Activated naive CD8-positive, alpha-beta T cell (primary cell): Measurements from ENCODE around the gene SCAPER.
"Not testable (repeated sequence)": the region's sequence is repeated elsewhere in the genome, so short reads cannot be mapped to it uniquely, and the experiment has no call there.

ENCODE experiments used
- H3K27ac Mint-ChIP-seq: one replicate; pipeline ENCODE4 v1.8.0; 2021; ENCODE audit warnings: mixed read lengths
- H3K27me3 Mint-ChIP-seq: one replicate; pipeline ENCODE4 v1.8.0; 2021; ENCODE audit warnings: mixed read lengths
- H3K36me3 Mint-ChIP-seq: one replicate; pipeline ENCODE4 v1.8.0; 2021; ENCODE audit warnings: mixed read lengths
- H3K4me1 Mint-ChIP-seq: one replicate; pipeline ENCODE4 v1.8.0; 2021; ENCODE audit warnings: low read depth, mixed read lengths
- H3K4me3 Mint-ChIP-seq: one replicate; pipeline ENCODE4 v1.8.0; 2021; ENCODE audit warnings: mild to moderate bottlenecking, mixed read lengths
- H3K9me3 Mint-ChIP-seq: one replicate; pipeline ENCODE4 v1.8.0; 2021; ENCODE audit warnings: low read depth, mixed read lengths

The SCAPER gene

DNA sequence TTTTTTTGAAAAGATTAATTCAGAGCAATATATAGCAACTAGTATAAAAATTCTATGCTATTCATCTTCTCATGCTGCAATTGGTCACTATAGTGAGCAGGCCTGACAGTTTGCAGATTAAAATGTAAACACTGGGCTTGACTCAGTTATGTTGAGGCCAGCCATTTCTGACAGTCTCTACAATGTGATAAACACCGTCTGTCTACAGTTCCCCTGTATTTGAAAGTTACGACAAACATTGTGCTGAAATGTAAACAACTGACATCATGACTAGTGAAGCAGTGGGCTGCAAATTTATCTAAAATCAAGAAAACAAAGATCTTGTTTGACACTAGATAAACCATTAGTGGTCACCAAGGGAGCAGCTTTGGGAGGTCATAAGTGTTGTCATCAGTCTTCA lies 371.1 kb downstream of the SCAPER start:
- H3K36me3 Mint-ChIP-seq = peaks cover 7% of the 10 kb centered on the region
- H3K4me1 Mint-ChIP-seq = no peaks in the 10 kb centered on the region
- no peaks in the 10 kb centered on the region for H3K9me3 Mint-ChIP-seq
- H3K4me3 Mint-ChIP-seq = no peak overlapping the region
- no peaks in the 10 kb centered on the region for H3K27me3 Mint-ChIP-seq
- no peak overlapping the region for H3K27ac Mint-ChIP-seq

DNA sequence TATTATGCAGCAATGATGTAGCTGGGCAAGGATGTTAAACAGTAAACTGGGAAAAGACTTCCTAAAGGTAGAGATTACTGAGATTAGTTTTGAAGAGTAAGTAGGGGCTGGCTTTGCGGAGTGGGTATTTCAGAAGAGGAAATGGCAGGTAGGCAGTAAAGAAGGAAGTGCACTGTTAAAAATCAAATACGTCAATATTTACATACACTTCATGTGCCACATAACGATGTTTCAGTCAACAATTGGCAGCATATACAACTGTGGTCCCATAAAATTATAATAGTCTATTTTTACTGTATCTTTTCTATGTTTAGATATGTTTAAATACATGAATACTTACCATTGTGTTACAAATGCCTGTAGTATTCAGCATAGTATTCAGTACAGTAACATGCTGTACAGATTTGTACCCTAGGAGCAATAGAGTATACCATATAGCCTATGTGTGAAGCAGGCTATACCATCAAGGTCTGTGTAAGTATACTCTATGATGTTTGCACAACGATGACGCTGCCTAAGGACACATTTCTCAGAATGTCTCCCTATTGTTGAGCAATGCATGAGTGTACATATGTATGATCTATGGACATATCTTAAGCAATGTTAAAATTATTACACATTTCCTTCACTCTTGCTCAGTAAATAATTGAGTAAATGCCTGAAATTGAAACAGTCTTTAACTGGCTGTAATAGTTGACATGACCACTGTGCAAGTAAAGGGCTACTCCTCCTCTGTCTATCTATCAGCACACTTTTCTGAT lies 371.9 kb downstream of the SCAPER start:
- Mint-ChIP-seq H3K4me3 (no peak overlapping the region), H3K36me3 (peaks cover 3% of the 10 kb centered on the region), H3K4me1 (no peaks in the 10 kb centered on the region), H3K27ac (no peak overlapping the region), H3K27me3 (no peaks in the 10 kb centered on the region), H3K9me3 (no peaks in the 10 kb centered on the region)

DNA sequence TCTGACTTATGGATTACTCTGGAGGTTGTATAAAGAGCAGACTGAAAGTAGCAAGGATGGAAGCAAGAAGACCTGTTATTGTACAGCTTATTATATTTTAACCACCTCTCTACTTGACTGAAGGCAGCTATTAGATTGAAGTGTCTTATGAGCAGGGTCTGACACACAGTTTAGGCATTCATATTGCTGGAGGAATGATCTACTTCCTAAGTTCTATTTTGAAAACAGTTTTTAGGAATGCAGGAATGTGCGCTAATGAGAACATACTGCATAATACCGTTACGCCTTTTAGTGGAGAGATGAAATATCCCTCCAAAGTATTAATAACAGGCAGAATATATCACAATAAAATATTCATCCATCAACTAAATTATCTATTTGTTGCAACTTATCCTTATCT lies 375.2 kb downstream of the SCAPER start:
- Mint-ChIP-seq H3K27me3 (no peaks in the 10 kb centered on the region), H3K4me1 (no peaks in the 10 kb centered on the region), H3K9me3 (no peaks in the 10 kb centered on the region), H3K27ac (no peak overlapping the region), H3K4me3 (no peak overlapping the region), H3K36me3 (peaks cover 10% of the 10 kb centered on the region)

DNA sequence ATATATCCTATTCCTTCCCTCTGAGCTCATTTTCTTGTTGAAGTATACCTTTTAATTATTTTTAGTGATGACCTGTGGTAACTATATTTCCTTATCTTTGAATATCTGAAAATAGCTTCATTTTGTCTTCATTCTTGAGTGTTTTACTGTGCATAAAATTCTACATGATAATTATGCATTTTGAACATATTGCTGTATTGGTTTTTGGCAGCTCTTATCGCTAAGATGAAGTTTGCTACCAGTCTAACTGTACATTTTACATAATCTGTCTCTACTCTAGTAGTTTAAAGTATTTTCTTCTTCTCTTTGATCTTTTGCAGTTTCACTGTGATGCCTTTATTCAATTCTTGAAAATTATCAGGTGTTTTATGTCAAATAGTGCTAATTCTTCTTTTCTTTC lies 379.0 kb downstream of the SCAPER start:
- H3K4me1 Mint-ChIP-seq = no peaks in the 10 kb centered on the region
- H3K27ac Mint-ChIP-seq = no peak overlapping the region
- H3K9me3 Mint-ChIP-seq = no peaks in the 10 kb centered on the region
- H3K27me3 Mint-ChIP-seq = no peaks in the 10 kb centered on the region
- H3K36me3 Mint-ChIP-seq = peaks cover 7% of the 10 kb centered on the region
- H3K4me3 Mint-ChIP-seq = no peak overlapping the region

DNA sequence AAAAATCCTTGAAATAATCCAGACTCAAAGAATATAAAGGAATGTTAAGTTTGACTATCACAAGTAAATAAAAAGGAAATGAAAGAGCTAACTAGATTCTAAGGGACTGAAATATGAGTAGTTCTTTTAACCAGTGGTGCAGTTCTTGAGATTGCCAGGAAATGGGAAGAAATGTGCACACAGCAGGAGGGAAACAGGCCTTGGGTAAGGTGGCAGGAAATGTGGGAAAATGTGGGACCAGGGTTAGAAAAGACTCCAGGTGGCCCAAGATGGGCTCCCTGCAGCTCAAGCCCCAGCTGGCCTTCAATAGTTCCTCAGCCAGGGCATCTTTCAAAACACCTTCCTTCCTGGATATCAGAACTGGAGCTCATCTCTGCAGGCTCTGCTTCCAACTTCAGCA lies 387.2 kb downstream of the SCAPER start:
- H3K4me1 Mint-ChIP-seq = no peaks in the 10 kb centered on the region
- no peak overlapping the region for H3K4me3 Mint-ChIP-seq
- H3K27me3 Mint-ChIP-seq = no peaks in the 10 kb centered on the region
- H3K9me3 Mint-ChIP-seq = no peaks in the 10 kb centered on the region
- H3K36me3 Mint-ChIP-seq = peaks cover 6% of the 10 kb centered on the region
- H3K27ac Mint-ChIP-seq = no peak overlapping the region

DNA sequence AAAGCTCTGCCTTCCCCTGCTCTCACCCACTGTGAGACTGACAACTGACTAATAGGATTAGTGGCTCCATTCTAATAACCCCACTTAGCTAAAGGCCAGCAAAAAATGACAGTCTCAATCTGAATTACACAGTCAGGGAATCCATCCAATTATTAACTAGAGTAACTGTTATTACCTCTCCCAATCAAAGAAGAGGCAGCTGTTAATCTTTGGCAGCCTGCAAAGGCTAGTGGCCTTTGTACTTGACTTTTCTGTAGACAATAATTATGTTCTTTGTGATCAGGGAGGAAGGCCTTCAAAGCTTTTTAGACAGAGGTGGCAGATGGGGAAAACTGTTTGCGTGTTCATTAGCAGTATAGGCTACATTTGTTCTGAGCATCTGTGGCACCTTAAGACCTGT lies 390.9 kb downstream of the SCAPER start:
- H3K9me3 Mint-ChIP-seq = no peaks in the 10 kb centered on the region
- peaks cover 11% of the 10 kb centered on the region for H3K36me3 Mint-ChIP-seq
- H3K27me3 Mint-ChIP-seq = no peaks in the 10 kb centered on the region
- no peaks in the 10 kb centered on the region for H3K4me1 Mint-ChIP-seq
- no peak overlapping the region for H3K4me3 Mint-ChIP-seq
- H3K27ac Mint-ChIP-seq = no peak overlapping the region

DNA sequence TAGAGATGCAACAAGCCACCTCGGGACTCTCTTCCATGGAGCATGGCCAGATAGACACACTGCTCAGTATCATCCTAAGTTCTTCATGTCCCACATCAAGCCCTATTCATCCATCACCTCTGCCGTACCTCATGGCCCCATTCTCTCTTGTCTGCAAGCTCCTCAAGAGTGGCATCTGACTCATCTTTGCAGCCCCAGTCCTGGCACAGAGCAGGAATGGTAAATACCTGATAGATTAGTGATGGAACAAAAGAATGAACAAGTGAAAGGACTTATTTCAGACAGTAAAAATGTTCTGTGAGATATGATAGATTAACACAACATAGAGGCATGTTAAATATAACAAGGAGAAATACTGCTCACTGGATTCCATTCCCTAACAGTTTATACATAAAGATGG lies 392.2 kb downstream of the SCAPER start:
- no peaks in the 10 kb centered on the region for H3K9me3 Mint-ChIP-seq
- peaks cover 11% of the 10 kb centered on the region for H3K36me3 Mint-ChIP-seq
- H3K27me3 Mint-ChIP-seq = no peaks in the 10 kb centered on the region
- H3K4me1 Mint-ChIP-seq = no peaks in the 10 kb centered on the region
- H3K4me3 Mint-ChIP-seq = no peak overlapping the region
- no peak overlapping the region for H3K27ac Mint-ChIP-seq

DNA sequence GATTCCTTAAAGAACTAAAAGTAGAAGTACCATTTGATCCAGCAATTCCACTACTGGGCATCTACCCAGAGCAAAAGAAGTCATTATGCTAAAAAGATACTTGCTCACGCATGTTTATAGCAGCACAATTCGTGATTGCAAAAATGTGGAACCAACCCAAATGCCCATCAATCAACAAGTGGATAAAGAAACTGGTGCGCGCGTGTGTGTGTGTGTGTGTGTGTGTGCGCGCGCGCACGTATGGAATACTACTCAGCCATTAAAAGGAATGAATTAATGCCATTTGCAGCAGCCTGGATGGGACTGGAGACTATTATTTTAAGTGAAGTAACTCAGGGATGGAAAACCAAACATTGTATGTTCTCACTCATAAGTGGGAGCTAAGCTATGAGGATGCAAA lies 394.5 kb downstream of the SCAPER start:
- H3K4me1 Mint-ChIP-seq, H3K27ac Mint-ChIP-seq, H3K9me3 Mint-ChIP-seq, H3K27me3 Mint-ChIP-seq, H3K4me3 Mint-ChIP-seq, H3K36me3 Mint-ChIP-seq: not testable (repeated sequence)

DNA sequence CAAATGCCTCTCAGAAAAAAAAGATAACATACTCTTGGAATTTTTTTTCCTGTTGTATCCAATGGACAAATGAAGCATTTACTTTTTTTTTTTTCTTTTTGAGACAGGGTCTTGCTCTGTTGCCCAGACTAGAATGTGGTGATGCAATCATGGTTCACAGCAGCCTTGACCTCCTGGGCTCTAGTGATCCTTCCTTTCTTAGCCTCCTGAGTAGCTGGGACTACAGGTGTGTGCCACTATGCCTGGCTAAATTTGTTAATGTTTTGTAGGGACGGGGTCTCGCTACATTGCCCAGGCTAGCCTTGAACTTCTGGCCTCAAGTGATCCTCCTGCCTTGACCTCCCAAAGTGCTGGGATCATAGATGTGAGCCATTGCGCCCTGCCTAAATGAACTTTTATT lies 401.3 kb downstream of the SCAPER start:
- H3K36me3 Mint-ChIP-seq = peaks cover 24% of the 10 kb centered on the region
- H3K9me3 Mint-ChIP-seq = no peaks in the 10 kb centered on the region
- H3K27ac Mint-ChIP-seq = no peak overlapping the region
- H3K4me3 Mint-ChIP-seq = no peak overlapping the region
- H3K27me3 Mint-ChIP-seq = no peaks in the 10 kb centered on the region
- no peaks in the 10 kb centered on the region for H3K4me1 Mint-ChIP-seq

DNA sequence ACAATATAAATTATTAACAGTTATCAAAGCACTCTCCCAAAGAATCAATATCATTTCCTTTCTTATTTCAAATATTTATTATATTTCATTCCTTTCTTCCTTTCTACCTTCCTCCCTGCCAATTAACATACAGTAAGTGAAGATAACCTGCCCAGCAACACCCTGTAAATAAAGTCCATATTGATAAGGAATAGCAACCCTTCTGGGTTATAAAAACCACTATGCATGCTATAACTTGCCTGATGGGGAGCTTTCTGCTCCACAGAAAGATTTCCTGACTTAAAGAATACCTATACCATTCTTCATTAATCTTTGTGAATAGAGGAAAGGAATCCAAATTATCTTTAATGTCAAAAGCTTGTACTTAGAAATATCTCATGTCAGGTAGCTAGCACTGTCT lies 402.0 kb downstream of the SCAPER start:
- no peaks in the 10 kb centered on the region for H3K4me1 Mint-ChIP-seq
- H3K4me3 Mint-ChIP-seq = no peak overlapping the region
- H3K9me3 Mint-ChIP-seq = no peaks in the 10 kb centered on the region
- no peaks in the 10 kb centered on the region for H3K27me3 Mint-ChIP-seq
- H3K27ac Mint-ChIP-seq = no peak overlapping the region
- H3K36me3 Mint-ChIP-seq = peaks cover 24% of the 10 kb centered on the region

DNA sequence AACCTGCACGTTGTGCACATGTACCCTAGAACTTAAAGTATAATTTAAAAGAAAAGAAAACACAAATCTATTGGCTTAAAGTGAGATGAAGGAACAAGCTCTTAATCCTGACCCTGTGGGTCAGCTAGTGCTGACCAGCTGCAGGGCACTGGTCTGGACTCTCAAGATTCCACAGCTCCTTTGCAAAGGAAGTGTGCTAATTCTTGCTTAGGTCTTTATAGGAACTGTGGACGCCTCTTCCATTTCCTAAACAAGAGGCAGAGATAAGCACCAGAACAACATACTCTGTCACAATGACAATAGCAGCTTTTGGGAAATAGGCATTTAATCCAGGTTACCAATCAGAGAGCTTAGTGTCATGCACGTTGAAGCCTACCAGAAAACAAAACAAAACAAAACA lies 402.5 kb downstream of the SCAPER start:
- H3K27me3 Mint-ChIP-seq = no peaks in the 10 kb centered on the region
- no peak overlapping the region for H3K4me3 Mint-ChIP-seq
- peaks cover 24% of the 10 kb centered on the region for H3K36me3 Mint-ChIP-seq
- no peaks in the 10 kb centered on the region for H3K4me1 Mint-ChIP-seq
- no peaks in the 10 kb centered on the region for H3K9me3 Mint-ChIP-seq
- H3K27ac Mint-ChIP-seq = no peak overlapping the region

DNA sequence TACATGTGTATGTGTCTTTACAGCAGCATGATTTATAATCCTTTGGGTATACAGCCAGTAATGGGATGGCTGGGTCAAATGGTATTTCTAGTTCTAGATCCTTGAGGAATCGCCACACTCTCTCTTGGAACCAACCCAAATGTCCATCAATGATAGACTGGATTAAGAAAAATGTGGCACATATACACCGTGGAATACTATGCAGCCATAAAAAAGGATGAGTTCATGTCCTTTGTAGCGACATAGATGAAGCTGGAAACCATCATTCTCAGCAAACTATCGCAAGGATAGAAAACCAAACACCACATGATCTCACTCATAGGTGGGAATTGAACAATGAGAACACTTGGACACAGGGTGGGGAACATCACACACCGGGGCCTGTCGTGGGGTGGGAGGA lies 403.0 kb downstream of the SCAPER start:
- H3K4me1 Mint-ChIP-seq, H3K27me3 Mint-ChIP-seq, H3K9me3 Mint-ChIP-seq, H3K4me3 Mint-ChIP-seq, H3K27ac Mint-ChIP-seq: not testable (repeated sequence)
- peaks cover 27% of the 10 kb centered on the region for H3K36me3 Mint-ChIP-seq

DNA sequence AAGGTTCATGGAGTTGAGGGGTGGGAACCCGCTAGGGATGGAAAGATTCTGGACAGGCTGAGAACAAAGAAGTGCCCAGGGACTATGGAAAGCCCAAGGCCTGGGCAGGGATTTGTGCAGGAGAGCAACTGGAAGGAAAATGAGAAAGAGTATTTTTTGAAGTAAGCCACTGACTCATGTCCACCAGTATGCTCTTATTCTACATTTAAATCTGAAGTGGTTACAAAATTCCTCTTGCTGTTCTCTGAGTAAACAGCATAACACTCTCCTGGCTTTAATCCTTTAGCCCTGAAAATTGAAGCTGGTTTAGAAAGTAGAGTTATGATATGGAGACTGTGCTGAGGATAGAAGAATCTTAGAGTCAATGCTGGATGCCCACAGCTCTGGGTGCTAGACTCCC lies 403.4 kb downstream of the SCAPER start:
- Mint-ChIP-seq H3K27ac (no peak overlapping the region), H3K4me3 (no peak overlapping the region), H3K4me1 (no peaks in the 10 kb centered on the region), H3K36me3 (peaks cover 28% of the 10 kb centered on the region), H3K27me3 (no peaks in the 10 kb centered on the region), H3K9me3 (no peaks in the 10 kb centered on the region)

DNA sequence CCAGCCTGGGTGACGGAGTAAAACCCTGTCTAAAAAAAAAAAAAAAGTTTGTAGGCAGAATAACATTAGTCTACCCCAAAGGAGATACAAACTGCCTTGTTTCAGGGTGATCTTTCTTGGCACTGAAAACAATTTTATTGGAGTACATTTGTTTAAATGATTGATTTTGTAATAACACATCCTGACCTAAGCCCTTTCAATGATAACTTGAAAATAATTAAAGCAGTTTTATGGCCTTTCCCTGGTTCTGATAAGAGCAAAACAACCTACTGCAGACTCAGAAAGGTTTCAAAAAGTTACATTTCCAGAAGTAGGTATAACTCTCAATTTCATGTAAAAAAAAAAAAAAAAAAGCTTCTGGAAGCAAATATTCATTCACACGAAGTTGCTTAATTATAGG lies 404.1 kb downstream of the SCAPER start:
- Mint-ChIP-seq H3K9me3 (no peaks in the 10 kb centered on the region), H3K36me3 (peaks cover 31% of the 10 kb centered on the region), H3K27ac (no peak overlapping the region), H3K4me3 (no peak overlapping the region), H3K4me1 (no peaks in the 10 kb centered on the region), H3K27me3 (no peaks in the 10 kb centered on the region)

DNA sequence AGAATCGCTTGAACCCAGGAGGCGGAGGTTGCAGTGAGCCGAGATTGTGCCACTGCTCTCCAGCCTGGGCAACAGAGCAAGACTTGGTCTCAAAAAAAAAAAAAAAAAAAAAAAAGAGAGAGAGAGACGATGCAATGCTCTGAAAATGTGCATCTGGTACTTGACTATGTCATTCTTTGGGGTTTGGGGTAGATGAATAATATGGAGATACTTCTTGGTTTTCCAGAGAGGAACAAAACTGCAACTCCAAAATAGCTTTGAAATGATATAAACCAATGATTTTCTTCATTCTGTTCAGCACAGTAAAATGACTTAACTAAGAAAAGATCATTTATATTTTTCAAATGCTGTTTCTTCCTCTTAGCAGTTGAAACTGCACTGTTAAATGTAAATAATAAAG lies 409.7 kb downstream of the SCAPER start:
- Mint-ChIP-seq H3K27ac (no peak overlapping the region), H3K36me3 (peaks cover 20% of the 10 kb centered on the region), H3K9me3 (no peaks in the 10 kb centered on the region), H3K4me1 (no peaks in the 10 kb centered on the region), H3K4me3 (no peak overlapping the region), H3K27me3 (no peaks in the 10 kb centered on the region)

DNA sequence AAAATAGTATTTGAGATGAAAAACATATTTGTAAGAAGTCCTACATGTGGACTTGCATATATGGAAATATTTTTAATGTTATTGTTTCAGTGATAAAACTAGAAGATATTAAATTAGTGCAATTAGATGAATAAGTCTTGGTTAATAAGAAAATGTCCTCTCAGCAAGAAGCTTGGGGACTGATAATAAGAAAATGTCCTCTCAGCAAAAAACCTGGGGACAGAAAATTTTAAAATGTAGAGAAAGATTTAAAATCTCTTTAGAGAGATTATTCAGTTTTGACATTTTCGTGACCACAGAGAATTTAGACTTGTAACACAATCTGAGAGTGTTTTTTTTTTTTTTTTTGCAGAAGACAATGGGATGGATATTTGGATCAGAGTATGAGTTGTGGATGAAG lies 412.6 kb downstream of the SCAPER start:
- no peaks in the 10 kb centered on the region for H3K4me1 Mint-ChIP-seq
- no peak overlapping the region for H3K27ac Mint-ChIP-seq
- H3K9me3 Mint-ChIP-seq = no peaks in the 10 kb centered on the region
- no peaks in the 10 kb centered on the region for H3K27me3 Mint-ChIP-seq
- H3K4me3 Mint-ChIP-seq = no peak overlapping the region
- peaks cover 22% of the 10 kb centered on the region for H3K36me3 Mint-ChIP-seq
